OCI-LY1 (cell line): ENCODE results near the gene CD93.

ENCODE experiments used
- CTCF ChIP-seq: fragments of 200-600 bp; sonication (generic), shearing (Covaris generic); IDR thresholded peaks from 2 replicates; pipeline ENCODE4 v1.5.1; 2017; ENCODE audit warnings: mild to moderate bottlenecking, antibody characterized with exemption, low read length, moderate library complexity, mixed read lengths
- EZH2 ChIP-seq: fragments of 200-600 bp; sonication (generic), shearing (Covaris generic); IDR thresholded peaks from 2 replicates; pipeline ENCODE4 v1.8.0; 2017; ENCODE audit warnings: borderline replicate concordance, mixed run types, mild to moderate bottlenecking, antibody characterized with exemption, low read length, moderate library complexity, mixed read lengths

GRCh38 chr20:23087587-23088251, 1.6 kb upstream of the CD93 start:
- TF ChIP-seq EZH2 (no peak), CTCF (no peak)
